ENCODE data around the gene MRPS27. TPM values are rescaled to one million over a fixed set of nuclear protein-coding genes. Genes with fewer than 3 reads are reported as not detected.

The MRPS27 gene
- total and polyA plus RNA-seq, 9 of the 15 experiments (the other 6 are each of a cell fraction or from before 2014, with no cell fraction given): 73.6 to 144 (median 106) TPM

DNA sequence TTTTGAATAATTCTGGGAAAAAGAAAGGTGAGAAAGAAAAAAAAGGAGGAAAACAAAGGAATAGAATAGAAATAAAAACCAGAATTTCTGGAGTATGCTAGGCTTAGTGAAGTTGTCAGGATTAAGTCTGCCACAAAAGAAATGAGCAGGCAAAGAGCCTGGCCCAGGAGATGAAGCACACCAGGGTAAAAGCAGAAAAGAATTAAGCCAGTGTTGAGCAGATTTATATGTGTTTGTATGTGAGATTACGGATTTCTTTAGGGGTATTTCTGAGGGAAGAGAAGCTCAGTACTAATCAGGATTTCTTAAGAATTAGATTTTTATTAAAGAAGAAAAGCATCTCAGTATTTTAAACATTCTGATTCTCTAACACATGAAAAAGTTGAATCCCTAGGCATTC, 74.5 kb downstream of the MRPS27 start:
- peak overlapping the region; percentile 61; the same call in 1 of the 3 replicates for H3K27ac ChIP-seq (ENCODE audit: extremely low read depth, low read depth, low read length)
- H3K36me3 ChIP-seq (ENCODE audit: control insufficient read depth, insufficient read depth, low read length): peaks cover 2% of the 10 kb centered on the region; the same call in 1 of the 3 replicates
- no peak overlapping the region for H3K4me2 ChIP-seq (ENCODE audit: insufficient read depth, low read length)
- BruUV-seq (replicated peaks): no TSS peak
- H3K9ac ChIP-seq (ENCODE audit: insufficient read depth in 1 of 2, low read depth in 2 of 2, low read length in 2 of 2): no peak overlapping the region
- no peaks in the 10 kb centered on the region for H3K9me1 ChIP-seq (ENCODE audit: control insufficient read depth, insufficient read depth, low read length)
- FAIRE-seq (no peak), ATAC-seq (no peak), DNase-seq (ENCODE audit: extremely low read depth in 1 of 4, low spot score in 3 of 4) (no peak)
- 100% methylated on average over 1 of the region's 1 CpG for WGBS (ENCODE audit: insufficient coverage, low coverage, missing lambda C conversion rate)
- no peaks in the 10 kb centered on the region for H3K27me3 ChIP-seq (ENCODE audit: control insufficient read depth in 2 of 2, insufficient read depth in 2 of 2, low read length in 2 of 2)
- H3K79me2 ChIP-seq (ENCODE audit: control insufficient read depth, insufficient read depth, low read length): peaks cover 70% of the 10 kb centered on the region
- H2AFZ ChIP-seq (ENCODE audit: low read depth, low read length): no peak overlapping the region
- H3K4me3 ChIP-seq: no peak overlapping the region
- no peaks in the 10 kb centered on the region for H4K20me1 ChIP-seq (replicated peaks; ENCODE audit: control insufficient read depth, insufficient read depth, low read length)
- peaks cover 18 to 52% of the 10 kb centered on the region in 2 experiments for H3K4me1 ChIP-seq (replicated peaks in 1 of 2; ENCODE audit: control insufficient read depth in 2 of 2, insufficient read depth in 2 of 2, low read length in 2 of 2)
- intact Hi-C loops (cut with micrococcal nuclease): loop anchor here (2.0 to 5.0 kb wide), 2 partner anchors 62 to 109 kb away; no protein-coding TSS in a partner anchor
- H3K9me3 ChIP-seq (replicated peaks; ENCODE audit: control insufficient read depth, insufficient read depth, low read depth, low read length): no peaks in the 10 kb centered on the region
- in situ Hi-C loops (cut with MboI): no loop called here
- POLR2A ChIA-PET: interaction anchor here (0.5 to 1.7 kb wide), 4 partner anchors 8 to 583 kb away, joined by 3 to 5 read pairs (median 4); no protein-coding TSS in a partner anchor
- CTCF ChIA-PET (ENCODE audit: low intra/inter-chr PET ratio): interaction anchor here (1.2 kb wide), 1 partner anchor 108 kb away, joined by 5 read pairs; no protein-coding TSS in a partner anchor
- TF ChIP-seq, protein P1, sequence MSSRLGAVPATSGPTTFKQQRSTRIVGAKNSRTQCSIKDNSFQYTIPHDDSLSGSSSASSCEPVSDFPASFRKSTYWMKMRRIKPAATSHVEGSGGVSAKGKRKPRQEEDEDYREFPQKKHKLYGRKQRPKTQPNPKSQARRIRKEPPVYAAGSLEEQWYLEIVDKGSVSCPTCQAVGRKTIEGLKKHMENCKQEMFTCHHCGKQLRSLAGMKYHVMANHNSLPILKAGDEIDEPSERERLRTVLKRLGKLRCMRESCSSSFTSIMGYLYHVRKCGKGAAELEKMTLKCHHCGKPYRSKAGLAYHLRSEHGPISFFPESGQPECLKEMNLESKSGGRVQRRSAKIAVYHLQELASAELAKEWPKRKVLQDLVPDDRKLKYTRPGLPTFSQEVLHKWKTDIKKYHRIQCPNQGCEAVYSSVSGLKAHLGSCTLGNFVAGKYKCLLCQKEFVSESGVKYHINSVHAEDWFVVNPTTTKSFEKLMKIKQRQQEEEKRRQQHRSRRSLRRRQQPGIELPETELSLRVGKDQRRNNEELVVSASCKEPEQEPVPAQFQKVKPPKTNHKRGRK (tag; IDR thresholded peaks at IDR 0.05): no peak
- TF ChIP-seq NFRKB (IDR thresholded peaks at IDR 0.05; ENCODE audit: low read depth): no peak
- no peak for TF ChIP-seq SNRNP70 (optimal IDR thresholded peaks at IDR 0.05; ENCODE audit: low read depth, low read length)
- no peak for TF ChIP-seq TRIM28 (IDR thresholded peaks at IDR 0.05)
- TF ChIP-seq, protein P2, sequence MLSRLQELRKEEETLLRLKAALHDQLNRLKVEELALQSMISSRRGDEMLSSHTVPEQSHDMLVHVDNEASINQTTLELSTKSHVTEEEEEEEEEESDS (CRISPR knock-in tag; IDR thresholded peaks at IDR 0.05): no peak
